Astrocyte of the cerebellum (primary cell): ENCODE data around the gene MOCOS.

Experiments
- DNase-seq: peaks from one replicate; pipeline ENCODE4 v3.0.0-alpha.2; 2011; ENCODE audit warnings: low read depth
- H3K4me3 ChIP-seq: 2 replicates; pipeline ENCODE4 v1.5.1; 2011; ENCODE audit warnings: mild to moderate bottlenecking, low read depth, low read length, moderate library complexity
- CTCF ChIP-seq: IDR thresholded peaks from 2 replicates; pipeline ENCODE4 v1.5.1; 2012; ENCODE audit warnings: low read length, low read depth, moderate library complexity, mild to moderate bottlenecking; ENCODE audit errors: missing control alignments
- in situ Hi-C: cut with HindIII; loops from 2 replicates; pipeline ENCODE4 v1.10.0; 2017; ENCODE audit warnings: low sequenced_read_pairs

The MOCOS gene, protein sequence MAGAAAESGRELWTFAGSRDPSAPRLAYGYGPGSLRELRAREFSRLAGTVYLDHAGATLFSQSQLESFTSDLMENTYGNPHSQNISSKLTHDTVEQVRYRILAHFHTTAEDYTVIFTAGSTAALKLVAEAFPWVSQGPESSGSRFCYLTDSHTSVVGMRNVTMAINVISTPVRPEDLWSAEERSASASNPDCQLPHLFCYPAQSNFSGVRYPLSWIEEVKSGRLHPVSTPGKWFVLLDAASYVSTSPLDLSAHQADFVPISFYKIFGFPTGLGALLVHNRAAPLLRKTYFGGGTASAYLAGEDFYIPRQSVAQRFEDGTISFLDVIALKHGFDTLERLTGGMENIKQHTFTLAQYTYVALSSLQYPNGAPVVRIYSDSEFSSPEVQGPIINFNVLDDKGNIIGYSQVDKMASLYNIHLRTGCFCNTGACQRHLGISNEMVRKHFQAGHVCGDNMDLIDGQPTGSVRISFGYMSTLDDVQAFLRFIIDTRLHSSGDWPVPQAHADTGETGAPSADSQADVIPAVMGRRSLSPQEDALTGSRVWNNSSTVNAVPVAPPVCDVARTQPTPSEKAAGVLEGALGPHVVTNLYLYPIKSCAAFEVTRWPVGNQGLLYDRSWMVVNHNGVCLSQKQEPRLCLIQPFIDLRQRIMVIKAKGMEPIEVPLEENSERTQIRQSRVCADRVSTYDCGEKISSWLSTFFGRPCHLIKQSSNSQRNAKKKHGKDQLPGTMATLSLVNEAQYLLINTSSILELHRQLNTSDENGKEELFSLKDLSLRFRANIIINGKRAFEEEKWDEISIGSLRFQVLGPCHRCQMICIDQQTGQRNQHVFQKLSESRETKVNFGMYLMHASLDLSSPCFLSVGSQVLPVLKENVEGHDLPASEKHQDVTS

GRCh38 chr18:36187193-36187825 is at the start of gene MOCOS:
Gene MOCOS, plus strand, starts transcription at chr18:36187497. Its CDS starts 43 bp downstream, at chr18:36187540.
- no peak for DNase-seq
- TF ChIP-seq CTCF = peak; percentile 3
- in situ Hi-C loops = no loop called here
- peak within 1 kb of the TSS; percentile 79 for H3K4me3 ChIP-seq

DNA sequence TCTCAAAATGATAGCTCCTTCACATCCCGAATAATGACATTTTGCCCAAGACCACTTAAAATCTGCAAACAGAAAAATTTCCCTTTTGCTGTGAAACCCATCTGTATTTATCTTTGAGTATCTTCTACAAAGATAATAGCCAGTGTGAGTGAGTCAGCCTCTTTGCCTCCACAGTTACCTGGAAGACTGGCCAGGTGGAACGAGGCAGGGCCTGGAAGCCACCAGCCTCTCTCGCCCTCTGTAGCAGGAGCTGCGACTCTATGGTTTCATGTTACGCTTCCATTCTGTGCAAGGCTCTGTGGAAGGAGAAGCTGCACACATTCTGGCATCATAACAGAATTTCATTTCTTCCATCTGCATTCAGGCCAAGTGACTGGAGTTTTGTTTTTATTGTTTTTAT is 48.1 kb upstream of the MOCOS start:
- no peak overlapping the region for H3K4me3 ChIP-seq
- no peak for DNase-seq
- in situ Hi-C loops = no loop called here
- no peak for TF ChIP-seq CTCF

- no peak for DNase-seq
- TF ChIP-seq CTCF = no peak
- H3K4me3 ChIP-seq = no peak overlapping the region
- in situ Hi-C loops = no loop called here
Observed at GRCh38 chr18:36141576-36141975, 45.7 kb upstream of the MOCOS start.

DNA sequence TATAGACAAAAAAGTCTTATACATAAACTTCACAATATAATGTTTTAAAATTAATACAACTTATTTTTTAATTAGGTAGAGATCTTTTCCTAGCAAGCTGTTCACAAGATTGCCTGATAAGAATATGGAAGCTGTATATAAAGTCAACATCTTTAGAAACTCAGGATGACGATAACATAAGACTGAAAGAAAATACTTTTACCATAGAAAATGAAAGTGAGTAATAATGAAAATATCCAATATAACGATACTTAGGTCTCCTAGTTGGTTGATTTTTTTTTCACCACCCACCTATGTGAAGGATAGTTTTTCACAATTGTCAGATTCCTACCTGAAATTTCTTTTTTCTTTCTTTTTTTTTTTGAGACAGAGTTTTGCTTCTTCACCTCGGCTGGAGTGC is 44.5 kb upstream of the MOCOS start:
- H3K4me3 ChIP-seq = no peak overlapping the region
- DNase-seq = no peak
- no peak for TF ChIP-seq CTCF
- in situ Hi-C loops = no loop called here

DNA sequence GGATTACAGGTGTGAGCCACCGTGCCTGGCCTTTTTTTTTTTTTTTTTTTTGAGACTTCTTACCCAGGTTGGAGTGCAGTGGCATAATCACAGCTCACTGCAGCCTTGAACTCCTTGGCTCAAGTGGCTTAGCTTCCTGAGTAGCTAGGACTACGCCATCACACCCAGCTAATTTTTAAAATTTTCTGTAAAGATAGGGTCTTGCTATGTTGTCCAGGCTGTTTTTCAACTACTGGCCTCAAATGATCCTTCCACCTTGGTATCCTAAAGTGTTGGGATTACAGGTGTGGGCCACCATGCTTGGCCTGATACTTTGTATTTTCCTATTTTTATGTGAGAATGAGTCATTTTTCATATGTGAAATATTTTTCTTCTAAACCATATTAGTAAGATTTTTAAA is 43.9 kb upstream of the MOCOS start:
- no peak overlapping the region for H3K4me3 ChIP-seq
- no peak for DNase-seq
- no peak for TF ChIP-seq CTCF
- in situ Hi-C loops = no loop called here

DNA sequence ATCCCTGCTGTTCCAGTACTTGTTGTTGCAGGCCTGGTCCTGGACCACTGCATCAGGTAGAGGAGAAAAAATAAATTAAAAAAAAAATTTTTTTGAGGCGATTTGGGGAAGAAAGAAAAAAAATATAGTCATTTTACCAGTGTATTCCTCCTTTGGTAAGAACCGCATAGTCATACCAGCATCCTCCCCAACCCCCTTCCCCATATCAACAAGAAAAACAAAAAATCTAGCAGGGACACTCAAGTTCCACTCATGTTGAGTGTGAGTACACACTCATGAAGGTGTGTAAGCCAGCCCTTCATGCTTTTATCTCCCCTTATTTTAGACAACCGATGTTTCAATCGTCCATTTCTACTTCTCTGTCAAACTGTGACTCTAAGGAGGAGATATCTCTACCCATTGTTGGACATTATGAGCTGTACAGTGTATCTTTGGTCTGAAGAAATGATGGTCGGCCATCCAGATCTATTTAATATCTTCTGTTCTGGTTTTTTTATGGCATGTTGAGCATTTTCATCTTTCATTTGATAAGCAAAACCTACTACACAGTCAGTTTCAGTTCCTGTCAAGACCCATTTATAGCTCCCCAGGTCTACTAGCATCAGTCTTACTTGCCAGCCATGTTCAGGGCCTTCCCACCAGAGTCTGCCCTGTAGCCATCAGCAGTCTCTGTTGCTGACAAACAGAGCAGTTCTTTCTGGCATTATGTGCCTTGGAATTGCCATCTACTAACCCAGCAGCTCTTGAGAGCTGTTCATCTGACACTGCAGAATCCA is 37.6 kb upstream of the MOCOS start:
- DNase-seq = no peak
- in situ Hi-C loops = no loop called here
- no peak overlapping the region for H3K4me3 ChIP-seq
- no peak for TF ChIP-seq CTCF
